ENCODE data around the gene TMEM62.
A peak's percentile ranks its signal among the peaks of the same experiment; 100 is the strongest.

TMEM62 gene

GRCh38 chr15:43133430-43134156, at the start of gene TMEM62:
TSS of gene TMEM62 (plus strand) at chr15:43133586. CDS start at chr15:43133803, 217 bp downstream.
- DNase-seq (ENCODE audit: insufficient read length, low spot score) (peak; percentile 67), FAIRE-seq (no peak)

GRCh38 chr15:43085921-43086320, 47.5 kb upstream of the TMEM62 start:
- DNase-seq (ENCODE audit: insufficient read length, low spot score), result no peak
- FAIRE-seq, result no peak

- no peak for FAIRE-seq
- no peak for DNase-seq (ENCODE audit: insufficient read length, low spot score)
These were observed 46.8 kb upstream of the TMEM62 start for GRCh38 chr15:43086551-43086950.

- no peak for FAIRE-seq
- no peak for DNase-seq (ENCODE audit: insufficient read length, low spot score)
These were observed 41.5 kb upstream of the TMEM62 start for GRCh38 chr15:43091859-43092258.

- FAIRE-seq (no peak), DNase-seq (ENCODE audit: insufficient read length, low spot score) (no peak)
These were observed 40.4 kb upstream of the TMEM62 start for GRCh38 chr15:43093026-43093425.

- no peak for FAIRE-seq
- DNase-seq (ENCODE audit: insufficient read length, low spot score), result no peak
These were observed 38.9 kb upstream of the TMEM62 start for GRCh38 chr15:43094416-43095030.

- DNase-seq (ENCODE audit: insufficient read length, low spot score) (no peak), FAIRE-seq (no peak)
These were observed 38.1 kb upstream of the TMEM62 start for GRCh38 chr15:43095243-43095642.

- no peak for DNase-seq (ENCODE audit: insufficient read length, low spot score)
- no peak for FAIRE-seq
These were observed 37.6 kb upstream of the TMEM62 start for GRCh38 chr15:43095708-43096347.

GRCh38 chr15:43096411-43096810, 37.0 kb upstream of the TMEM62 start:
- DNase-seq (ENCODE audit: insufficient read length, low spot score) (no peak), FAIRE-seq (no peak)

GRCh38 chr15:43099105-43099845, 34.1 kb upstream of the TMEM62 start:
- DNase-seq (ENCODE audit: insufficient read length, low spot score), result no peak

GRCh38 chr15:43100971-43101370, 32.4 kb upstream of the TMEM62 start:
- no peak for FAIRE-seq

More at GRCh38 chr15:43099105-43099845, 34.1 kb upstream of the TMEM62 start:
- FAIRE-seq, result no peak

GRCh38 chr15:43102187-43102586, 31.2 kb upstream of the TMEM62 start:
- no peak for FAIRE-seq
- DNase-seq (ENCODE audit: insufficient read length, low spot score), result no peak

More at GRCh38 chr15:43100971-43101370, 32.4 kb upstream of the TMEM62 start:
- no peak for DNase-seq (ENCODE audit: insufficient read length, low spot score)

GRCh38 chr15:43103907-43104306, 29.5 kb upstream of the TMEM62 start:
- DNase-seq (ENCODE audit: insufficient read length, low spot score), result no peak
- FAIRE-seq, result no peak

GRCh38 chr15:43104426-43104825, 29.0 kb upstream of the TMEM62 start:
- DNase-seq (ENCODE audit: insufficient read length, low spot score), result no peak

GRCh38 chr15:43105077-43105736, 28.2 kb upstream of the TMEM62 start:
- no peak for DNase-seq (ENCODE audit: insufficient read length, low spot score)
- FAIRE-seq, result no peak

More at GRCh38 chr15:43104426-43104825, 29.0 kb upstream of the TMEM62 start:
- FAIRE-seq, result no peak

GRCh38 chr15:43105778-43106485, 27.5 kb upstream of the TMEM62 start, which contains the start of gene UBR1:
TSS of gene UBR1 (minus strand) at chr15:43106038. CDS start at chr15:43106022, 16 bp downstream.
- FAIRE-seq, result no peak
- DNase-seq (ENCODE audit: insufficient read length, low spot score), result peak; percentile 88

GRCh38 chr15:43106486-43106829, 26.9 kb upstream of the TMEM62 start:
- DNase-seq (ENCODE audit: insufficient read length, low spot score) (no peak), FAIRE-seq (no peak)

- DNase-seq (ENCODE audit: insufficient read length, low spot score), result no peak
- FAIRE-seq, result no peak
These were observed 25.6 kb upstream of the TMEM62 start for GRCh38 chr15:43107751-43108150.

- DNase-seq (ENCODE audit: insufficient read length, low spot score), result no peak
- no peak for FAIRE-seq
These were observed 22.0 kb upstream of the TMEM62 start for GRCh38 chr15:43111354-43111753.

- FAIRE-seq (no peak), DNase-seq (ENCODE audit: insufficient read length, low spot score) (no peak)
These were observed 15.1 kb upstream of the TMEM62 start for GRCh38 chr15:43118286-43118685.

Data from HTR-8/SVneo (cell line).